ENCODE results near the gene JPH3.

Gene JPH3

GRCh38 chr16:87697792-87698191 lies 95.5 kb downstream of the JPH3 start:
- no peak for DNase-seq (ENCODE audit: low spot score)

GRCh38 chr16:87698241-87698640 lies 95.9 kb downstream of the JPH3 start:
- no peak for DNase-seq (ENCODE audit: low spot score)

- no peak for DNase-seq (ENCODE audit: low spot score)
Observed at GRCh38 chr16:87698676-87699199, 96.4 kb downstream of the JPH3 start.

- DNase-seq (ENCODE audit: low spot score): no peak
Observed at GRCh38 chr16:87700406-87701077, 98.2 kb downstream of the JPH3 start.

GRCh38 chr16:87701078-87701460 lies 98.8 kb downstream of the JPH3 start:
- DNase-seq (ENCODE audit: low spot score): no peak

GRCh38 chr16:87701505-87701921 lies 99.2 kb downstream of the JPH3 start:
- no peak for DNase-seq (ENCODE audit: low spot score)

GRCh38 chr16:87702325-87702811 lies 100.1 kb downstream of the JPH3 start:
- DNase-seq (ENCODE audit: low spot score): no peak

- DNase-seq (ENCODE audit: low spot score): no peak
Observed at GRCh38 chr16:87703071-87703470, 100.8 kb downstream of the JPH3 start.

GRCh38 chr16:87703835-87704375 lies 101.6 kb downstream of the JPH3 start:
- DNase-seq (ENCODE audit: low spot score): no peak

GRCh38 chr16:87704754-87705353 lies 102.5 kb downstream of the JPH3 start:
- DNase-seq (ENCODE audit: low spot score): peak; percentile 61

- no peak for DNase-seq (ENCODE audit: low spot score)
Observed at GRCh38 chr16:87705771-87706277, 103.5 kb downstream of the JPH3 start.

- no peak for DNase-seq (ENCODE audit: low spot score)
Observed at GRCh38 chr16:87706278-87707000, 104.1 kb downstream of the JPH3 start.

GRCh38 chr16:87707097-87707496 lies 104.8 kb downstream of the JPH3 start:
- no peak for DNase-seq (ENCODE audit: low spot score)

GRCh38 chr16:87707714-87708580 lies 105.6 kb downstream of the JPH3 start:
- DNase-seq (ENCODE audit: low spot score): no peak

- DNase-seq (ENCODE audit: low spot score): no peak
Observed at GRCh38 chr16:87708881-87709638, 106.8 kb downstream of the JPH3 start.

- no peak for DNase-seq (ENCODE audit: low spot score)
Observed at GRCh38 chr16:87709677-87710076, 107.4 kb downstream of the JPH3 start.

GRCh38 chr16:87710887-87711286 lies 108.6 kb downstream of the JPH3 start:
- no peak for DNase-seq (ENCODE audit: low spot score)

GRCh38 chr16:87712184-87712762 lies 110.0 kb downstream of the JPH3 start:
- no peak for DNase-seq (ENCODE audit: low spot score)

GRCh38 chr16:87713451-87714229 lies 111.3 kb downstream of the JPH3 start:
- no peak for DNase-seq (ENCODE audit: low spot score)

All from pons (tissue), 1 donor.